ENCODE measurements around the gene TRIM54.
"Not testable (repeated sequence)": the region's sequence is repeated elsewhere in the genome, so short reads cannot be mapped to it uniquely, and the experiment has no call there.

TRIM54 gene

GRCh38 chr2:27258051-27258450 lies 24.2 kb upstream of the TRIM54 start:
- DNase-seq = no peak

GRCh38 chr2:27261241-27261925 lies 20.8 kb upstream of the TRIM54 start:
- no peak for DNase-seq

GRCh38 chr2:27261926-27262298 lies 20.3 kb upstream of the TRIM54 start:
- DNase-seq = no peak

GRCh38 chr2:27262379-27263286 lies 19.6 kb upstream of the TRIM54 start, which contains the start of gene SLC30A3:
SLC30A3 (minus strand) TSS chr2:27263047; CDS start chr2:27262906, 141 bp downstream.
- DNase-seq = peak; percentile 18

- peak; percentile 32 for DNase-seq
These were observed 18.7 kb upstream of the TRIM54 start for GRCh38 chr2:27263287-27264252.

- no peak for DNase-seq
These were observed 17.9 kb upstream of the TRIM54 start for GRCh38 chr2:27264253-27264752.

GRCh38 chr2:27264753-27265535 lies 17.3 kb upstream of the TRIM54 start:
- DNase-seq = peak; percentile 62

- no peak for DNase-seq
These were observed 16.7 kb upstream of the TRIM54 start for GRCh38 chr2:27265536-27265870.

- not testable (repeated sequence) for DNase-seq
These were observed 13.9 kb upstream of the TRIM54 start for GRCh38 chr2:27268296-27268695.

GRCh38 chr2:27270131-27270530 lies 12.1 kb upstream of the TRIM54 start:
- no peak for DNase-seq

GRCh38 chr2:27270670-27271069 lies 11.6 kb upstream of the TRIM54 start:
- no peak for DNase-seq

GRCh38 chr2:27271631-27272340 lies 10.4 kb upstream of the TRIM54 start:
- no peak for DNase-seq

- not testable (repeated sequence) for DNase-seq
These were observed 9.4 kb upstream of the TRIM54 start for GRCh38 chr2:27272537-27273522.

- no peak for DNase-seq
These were observed 6.7 kb upstream of the TRIM54 start, which contains the start of gene DNAJC5G for GRCh38 chr2:27275211-27276150. DNAJC5G (plus strand) TSS chr2:27275433; CDS start chr2:27276729, 1,296 bp downstream.

GRCh38 chr2:27278010-27278409 lies 4.2 kb upstream of the TRIM54 start:
- no peak for DNase-seq

GRCh38 chr2:27280826-27281225 lies 1.4 kb upstream of the TRIM54 start:
- no peak for DNase-seq

- DNase-seq = no peak
These were observed 787 bp upstream of the TRIM54 start for GRCh38 chr2:27281442-27281841.

- DNase-seq = no peak
These were observed 663 bp downstream of the TRIM54 start for GRCh38 chr2:27282892-27283291.

- no peak for DNase-seq
These were observed 2.8 kb downstream of the TRIM54 start for GRCh38 chr2:27284996-27285395.
